Kidney tubule cell (primary cell): ENCODE results near the gene ENDOG.

ENCODE experiments used
- DNase-seq: peaks from one replicate; pipeline ENCODE4 v3.0.0-alpha.2; 2018; ENCODE audit warnings: low spot score

The ENDOG gene

DNA sequence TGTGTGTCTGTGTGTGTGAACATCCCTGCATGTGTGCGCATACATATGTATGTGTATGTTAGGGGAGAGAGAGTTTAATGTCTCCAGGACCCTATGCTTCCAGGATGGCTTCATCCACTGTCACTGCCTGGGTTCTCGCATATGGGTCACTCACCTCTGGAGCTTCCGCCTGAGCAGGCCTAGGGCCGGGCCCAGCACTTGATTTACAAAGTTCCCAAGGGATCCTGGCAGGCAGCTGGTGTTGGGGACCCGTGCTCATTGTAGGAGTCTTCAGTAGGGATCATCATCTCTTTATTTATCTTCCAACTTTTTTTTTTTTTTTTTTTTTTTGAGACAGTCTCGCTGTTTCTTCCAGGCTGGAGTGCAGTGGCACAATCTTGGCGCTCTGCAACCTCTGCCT lies 18.2 kb upstream of the ENDOG start:
- DNase-seq: no peak

DNA sequence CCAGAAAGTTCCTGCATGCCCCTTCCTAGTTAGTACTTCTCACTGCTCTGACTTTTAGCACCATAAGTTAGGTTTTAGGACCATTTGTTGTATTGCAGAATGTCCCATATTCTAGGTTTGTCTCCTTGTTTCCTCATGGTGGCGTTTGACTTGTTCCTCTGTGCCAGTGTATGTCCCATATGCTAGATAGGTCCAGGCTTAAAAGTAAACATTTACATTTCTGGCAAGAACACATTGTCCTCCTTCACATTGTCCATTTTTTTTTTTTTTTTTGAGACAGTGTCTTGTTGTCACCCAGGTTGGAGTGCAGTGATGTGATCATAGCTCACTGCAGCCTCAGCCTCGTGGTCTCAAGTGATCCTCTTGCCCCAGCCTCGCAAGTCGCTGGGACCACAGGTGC lies 15.8 kb upstream of the ENDOG start:
- no peak for DNase-seq

DNA sequence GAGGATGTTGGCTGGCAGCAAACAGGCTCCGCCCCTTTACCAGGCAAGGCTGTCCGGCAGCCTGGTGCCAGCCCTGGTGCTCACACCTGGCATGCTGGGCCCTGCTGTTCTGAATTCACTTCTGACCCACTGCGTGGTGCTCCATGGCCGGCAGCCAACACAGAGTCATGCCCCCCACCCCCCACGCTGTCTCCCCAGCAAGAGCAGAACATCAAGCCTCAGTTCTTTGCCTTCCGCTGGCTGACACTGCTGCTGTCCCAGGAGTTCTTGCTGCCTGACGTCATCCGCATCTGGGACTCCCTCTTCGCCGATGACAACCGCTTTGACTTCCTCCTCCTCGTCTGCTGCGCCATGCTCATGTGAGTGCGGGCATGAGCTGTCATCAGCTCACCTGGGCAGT lies 12.6 kb upstream of the ENDOG start:
- no peak for DNase-seq

DNA sequence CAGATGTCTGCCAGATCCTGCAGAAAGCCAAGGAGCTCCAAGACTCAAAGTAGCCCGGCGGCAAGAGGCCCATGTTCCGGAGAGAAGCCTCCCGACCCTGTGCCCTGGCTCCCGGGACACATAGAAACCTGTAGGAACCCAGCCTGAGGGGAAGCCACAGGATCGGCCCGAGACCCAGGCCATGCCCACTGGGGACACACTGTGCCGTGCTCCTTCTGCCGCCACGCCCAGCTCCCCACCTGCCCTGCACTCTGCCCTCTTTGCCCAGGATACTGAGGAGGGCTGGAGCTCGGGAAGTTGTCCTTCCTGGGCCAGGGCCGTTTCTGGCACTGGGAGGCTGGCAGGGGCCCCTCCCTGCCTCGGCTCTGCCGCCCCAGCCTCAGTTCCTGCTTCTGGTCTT lies 10.5 kb upstream of the ENDOG start:
- DNase-seq: no peak

DNA sequence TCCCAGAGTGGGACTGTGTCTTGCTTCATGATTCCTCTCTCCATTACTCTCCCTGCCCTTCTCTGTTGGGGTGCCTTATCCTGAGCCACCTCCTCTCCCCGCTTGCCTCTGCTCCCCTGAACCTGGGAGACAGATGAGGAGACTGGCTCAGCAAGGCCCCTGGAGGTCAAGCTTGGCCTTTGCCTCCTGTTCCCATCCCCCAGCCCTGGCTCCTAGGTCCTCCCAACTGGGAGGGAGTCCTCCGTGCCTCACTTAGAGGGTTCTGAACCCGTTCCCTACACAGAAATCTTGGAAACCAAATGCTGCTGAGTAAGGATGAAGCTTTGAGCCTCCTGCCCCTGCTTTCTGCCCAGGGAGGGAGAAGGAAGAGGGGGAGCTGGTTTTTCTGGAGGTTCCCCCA lies 9.8 kb upstream of the ENDOG start:
- DNase-seq: no peak

DNA sequence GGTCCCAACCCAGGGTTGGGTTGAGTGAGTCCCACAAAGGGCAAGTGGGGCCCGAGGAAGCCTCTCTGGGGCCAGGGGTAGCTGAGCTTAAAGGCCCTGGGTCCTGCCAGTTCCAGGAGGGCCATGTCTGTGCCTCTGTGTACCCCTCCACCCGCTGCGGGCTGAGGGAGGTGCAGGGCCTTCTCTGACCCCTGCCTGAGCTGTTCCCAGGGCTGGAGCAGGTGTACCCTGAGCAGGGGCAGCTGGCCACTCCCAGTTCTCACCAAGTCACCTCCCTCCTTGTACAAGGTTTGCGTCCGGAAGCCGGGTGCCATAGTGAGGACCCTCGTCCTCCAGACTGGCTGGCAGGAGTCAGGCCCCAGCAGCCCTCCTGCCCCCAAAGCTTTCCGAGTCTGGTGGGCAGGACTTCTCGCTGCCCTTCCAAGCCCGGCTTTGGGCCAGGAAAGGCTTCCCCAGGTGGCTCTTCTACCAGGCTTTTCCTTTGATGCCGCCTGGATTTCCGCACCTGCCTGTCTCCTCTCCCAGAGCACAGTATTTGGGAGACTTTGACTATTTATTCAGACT lies 9.2 kb upstream of the ENDOG start:
- no peak for DNase-seq

DNA sequence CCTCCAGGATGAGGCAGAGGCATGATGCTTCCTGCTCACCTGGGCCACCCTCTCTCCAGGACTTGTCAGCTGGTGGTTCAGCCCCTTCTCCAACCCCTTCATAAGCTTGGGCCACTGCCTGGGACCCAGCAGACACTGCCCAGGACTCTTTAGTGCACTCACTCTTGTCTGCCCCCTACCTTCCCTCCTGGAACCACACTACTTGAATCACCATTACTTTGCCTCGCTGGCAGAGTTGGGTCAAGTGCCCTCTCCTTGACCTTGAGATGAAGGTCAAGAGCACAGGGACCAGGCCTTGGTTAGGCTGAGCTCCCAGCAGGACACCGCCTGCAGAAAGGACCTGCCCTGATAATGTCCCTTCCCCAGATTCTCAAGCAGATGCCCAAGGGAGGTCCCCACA lies 8.5 kb upstream of the ENDOG start:
- no peak for DNase-seq

DNA sequence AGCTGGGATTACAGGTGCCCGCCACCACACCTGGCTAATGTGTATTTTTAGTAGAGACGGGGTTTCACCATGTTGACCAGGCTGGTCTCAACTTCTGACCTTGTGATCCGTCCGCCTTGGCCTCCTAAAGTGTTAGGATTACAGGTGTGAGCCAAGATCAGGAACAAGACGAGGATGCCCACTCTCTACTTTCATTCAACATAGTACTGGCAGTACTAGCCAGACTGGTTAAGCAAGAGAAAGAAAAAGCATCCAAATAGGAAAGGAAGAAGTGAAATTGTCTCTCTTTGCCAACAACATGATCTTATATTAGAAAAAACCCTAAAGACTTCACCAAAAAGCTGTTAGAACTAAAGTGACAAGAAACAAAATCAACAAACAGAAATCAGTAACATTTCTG lies 7.4 kb upstream of the ENDOG start:
- DNase-seq: no peak

DNA sequence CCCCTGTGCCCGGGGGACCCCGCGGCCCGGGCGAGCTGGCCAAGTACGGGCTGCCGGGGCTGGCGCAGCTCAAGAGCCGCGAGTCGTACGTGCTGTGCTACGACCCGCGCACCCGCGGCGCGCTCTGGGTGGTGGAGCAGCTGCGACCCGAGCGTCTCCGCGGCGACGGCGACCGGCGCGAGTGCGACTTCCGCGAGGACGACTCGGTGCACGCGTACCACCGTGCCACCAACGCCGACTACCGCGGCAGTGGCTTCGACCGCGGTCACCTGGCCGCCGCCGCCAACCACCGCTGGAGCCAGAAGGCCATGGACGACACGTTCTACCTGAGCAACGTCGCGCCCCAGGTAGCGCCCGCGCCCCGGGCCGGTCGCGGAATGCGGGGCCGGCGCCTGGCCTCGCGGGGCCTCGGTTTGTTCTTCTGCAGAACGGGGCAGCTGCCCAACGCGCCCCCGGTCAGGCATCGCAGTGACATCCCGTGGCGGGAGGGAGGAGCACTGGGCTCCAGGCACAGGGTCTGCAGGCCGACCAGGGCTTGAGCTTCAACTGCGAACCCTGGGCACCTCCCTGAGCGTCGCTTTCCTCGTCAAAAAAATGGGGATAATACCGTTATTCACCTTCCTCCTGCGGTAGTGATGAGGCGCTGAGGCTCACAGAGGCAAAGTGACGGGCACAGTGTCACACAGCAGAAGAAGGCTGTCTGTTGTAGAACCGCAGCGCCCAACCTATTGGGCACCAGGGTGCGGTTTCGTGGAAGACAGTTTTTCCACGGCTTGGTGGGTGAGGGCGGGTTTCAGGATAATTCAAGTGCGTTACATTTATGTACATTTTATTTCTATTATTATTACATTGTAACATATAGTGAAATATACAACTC lies 777 bp downstream of the ENDOG start:
- DNase-seq: peak; percentile 48

DNA sequence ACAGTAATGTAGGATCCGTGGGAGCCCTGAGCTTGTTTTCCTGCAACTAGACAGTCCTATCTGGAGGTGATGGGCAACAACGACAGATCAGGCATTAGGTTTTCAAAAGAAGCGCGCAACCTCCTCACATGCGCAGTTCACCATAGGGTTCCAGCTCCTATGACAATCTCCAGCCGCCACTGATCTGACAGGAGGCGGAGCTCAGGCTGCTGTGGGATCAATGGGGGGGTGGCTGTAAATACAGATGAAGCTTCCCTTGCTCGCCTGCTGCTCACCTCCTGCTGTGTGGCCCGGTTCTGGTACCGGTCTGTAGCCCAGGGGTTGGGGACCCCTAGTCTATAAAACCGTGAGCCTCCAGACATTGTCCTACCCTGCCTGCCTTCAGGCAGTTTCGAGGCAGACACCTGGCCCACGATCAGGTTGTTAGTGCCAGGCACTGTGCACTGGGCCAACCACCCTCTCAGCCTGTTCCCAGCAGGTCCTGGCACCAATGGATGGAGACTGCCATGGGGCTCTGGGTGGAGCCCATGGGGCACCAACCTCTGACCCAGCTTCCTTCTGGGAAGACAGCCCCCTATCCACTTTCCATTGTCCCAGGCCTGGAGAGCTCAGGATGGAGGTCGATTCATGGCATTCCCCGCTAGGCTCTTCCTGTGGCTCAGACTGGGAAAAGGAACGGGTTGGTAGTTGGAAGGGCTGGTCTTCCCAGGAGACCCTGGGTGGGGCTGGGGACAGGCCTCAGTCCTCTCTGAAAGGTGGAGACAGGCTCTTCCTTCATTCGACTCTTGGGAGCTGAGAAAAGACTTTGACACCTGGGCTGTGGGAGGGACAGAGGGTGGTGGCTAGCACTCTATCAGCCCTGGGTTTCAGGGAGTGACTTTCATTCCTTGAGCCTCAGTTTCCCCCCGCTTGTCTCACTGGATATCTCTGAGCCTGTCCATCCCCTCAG lies 1.7 kb downstream of the ENDOG start:
- no peak for DNase-seq

DNA sequence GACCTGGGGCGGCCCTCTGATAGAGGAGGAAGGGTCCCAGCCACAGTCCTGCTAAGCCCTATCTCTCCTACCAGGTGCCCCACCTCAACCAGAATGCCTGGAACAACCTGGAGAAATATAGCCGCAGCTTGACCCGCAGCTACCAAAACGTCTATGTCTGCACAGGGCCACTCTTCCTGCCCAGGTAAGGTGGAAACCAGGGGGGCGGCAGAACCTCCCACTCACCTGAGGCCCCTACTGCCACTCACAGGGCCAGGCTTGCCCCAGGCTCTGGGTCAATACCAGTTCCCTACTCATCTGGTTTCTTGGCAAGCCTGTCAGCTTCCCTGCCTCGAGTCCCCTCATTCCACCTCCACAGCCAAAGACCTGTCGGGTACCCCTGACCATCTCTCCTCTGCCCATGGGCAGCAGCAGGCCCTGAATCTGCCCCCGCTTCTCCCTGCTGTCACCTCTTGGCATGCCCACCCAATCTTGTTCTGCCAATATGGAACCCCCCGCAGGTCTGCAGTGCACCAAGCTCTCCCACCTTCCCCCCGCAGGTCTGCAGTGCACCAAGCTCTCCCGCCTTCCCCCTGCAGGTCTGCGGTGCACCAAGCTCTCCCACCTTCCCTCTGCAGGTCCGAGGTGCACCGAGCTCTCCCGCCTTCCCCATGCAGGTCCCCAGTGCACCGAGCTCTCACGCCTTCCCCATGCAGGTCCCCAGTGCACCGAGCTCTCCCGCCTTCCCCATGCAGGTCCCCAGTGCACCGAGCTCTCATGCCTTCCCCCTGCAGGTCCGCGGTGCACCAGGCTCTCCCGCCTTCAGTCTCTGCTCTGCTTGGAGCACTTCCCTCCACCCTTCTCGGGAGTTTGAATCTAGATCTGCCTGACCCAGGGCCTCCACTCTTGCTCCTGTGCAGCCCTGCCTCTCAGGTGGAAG lies 2.6 kb downstream of the ENDOG start:
- DNase-seq: no peak

DNA sequence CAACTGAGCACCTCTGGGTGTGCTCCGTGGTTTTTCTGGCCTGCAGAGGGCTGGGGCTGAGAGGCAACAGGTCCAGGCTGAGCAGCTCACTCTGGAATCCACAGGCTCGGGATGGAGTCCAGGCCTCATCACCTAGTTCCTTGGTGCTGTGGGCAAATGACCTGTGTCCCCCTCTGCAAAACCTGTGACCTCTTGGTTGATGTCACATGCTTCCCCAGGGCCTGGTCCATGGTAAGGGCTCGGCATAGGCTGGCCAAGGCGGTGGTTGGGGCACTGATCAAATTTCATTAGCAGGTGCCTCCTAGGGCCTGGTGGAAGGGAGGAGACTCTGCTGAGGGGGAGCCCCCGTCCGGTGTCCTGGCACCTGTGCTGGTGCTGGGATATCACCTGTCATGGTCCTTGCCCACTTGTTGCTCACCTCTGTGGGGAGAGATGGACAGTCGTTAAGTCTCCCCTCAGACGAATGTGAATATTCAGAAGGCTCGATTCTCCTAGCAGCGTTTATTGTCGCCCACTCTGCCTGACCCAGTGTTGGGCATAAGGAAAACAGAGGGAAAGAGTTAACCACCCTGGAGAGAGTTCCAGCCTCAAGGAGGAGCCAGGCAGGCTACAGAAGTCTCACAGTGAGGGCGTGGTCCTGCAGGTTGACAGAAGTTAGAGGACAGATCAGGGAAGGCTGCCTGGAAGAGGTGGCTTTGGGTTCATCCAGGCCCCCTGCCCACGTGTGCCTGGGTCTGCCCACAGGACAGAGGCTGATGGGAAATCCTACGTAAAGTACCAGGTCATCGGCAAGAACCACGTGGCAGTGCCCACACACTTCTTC lies 3.5 kb downstream of the ENDOG start:
- DNase-seq: no peak

DNA sequence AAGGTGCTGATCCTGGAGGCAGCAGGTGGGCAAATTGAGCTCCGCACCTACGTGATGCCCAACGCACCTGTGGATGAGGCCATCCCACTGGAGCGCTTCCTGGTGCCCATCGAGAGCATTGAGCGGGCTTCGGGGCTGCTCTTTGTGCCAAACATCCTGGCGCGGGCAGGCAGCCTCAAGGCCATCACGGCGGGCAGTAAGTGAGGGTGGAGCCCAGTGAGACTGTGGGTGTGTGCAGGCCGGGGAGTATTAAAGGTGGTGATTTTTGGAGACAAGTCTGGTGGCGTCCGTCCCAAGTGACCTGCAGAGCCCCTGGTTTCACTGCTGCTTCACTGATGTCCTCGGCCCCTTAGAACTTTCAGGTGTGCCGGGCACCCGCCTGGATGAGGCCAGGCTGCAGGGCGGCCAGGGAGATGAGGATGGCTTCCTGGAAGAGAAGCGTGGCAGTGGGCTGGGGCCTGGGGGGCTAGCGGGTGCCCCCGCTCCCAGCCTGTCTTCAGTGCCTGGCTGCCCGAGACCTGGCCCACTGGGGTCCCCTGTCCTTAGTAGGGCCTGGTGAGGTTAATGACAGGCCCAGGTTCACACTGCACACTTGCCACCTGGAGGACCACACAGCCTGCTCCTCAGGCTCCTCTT lies 4.2 kb downstream of the ENDOG start:
- no peak for DNase-seq

DNA sequence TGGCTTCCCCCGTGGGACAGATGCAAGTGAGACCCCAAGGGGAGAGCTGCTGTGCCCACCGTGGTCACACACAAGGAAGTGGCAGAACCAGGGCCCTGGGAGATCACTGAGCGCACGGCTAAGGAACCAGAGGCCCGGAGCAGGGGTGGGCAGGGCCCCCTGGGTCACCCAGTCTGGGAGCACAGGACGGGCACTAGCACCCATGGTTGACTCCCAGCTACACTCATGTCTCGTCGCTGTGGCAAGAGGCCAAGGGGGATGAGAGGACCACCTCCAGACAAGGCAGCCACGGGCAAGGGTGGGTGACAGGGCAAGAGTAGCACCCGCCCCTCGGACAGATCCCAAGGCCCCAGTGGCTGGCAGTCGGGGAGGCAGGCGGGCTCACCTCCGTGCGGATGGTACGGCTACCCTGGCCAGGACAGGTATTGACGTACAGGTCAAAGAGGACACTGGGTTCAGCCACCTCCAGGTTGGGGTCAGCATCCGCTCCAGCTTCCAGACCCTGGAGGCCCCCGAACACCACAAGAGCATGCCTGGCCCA lies 5.1 kb downstream of the ENDOG start:
- no peak for DNase-seq

DNA sequence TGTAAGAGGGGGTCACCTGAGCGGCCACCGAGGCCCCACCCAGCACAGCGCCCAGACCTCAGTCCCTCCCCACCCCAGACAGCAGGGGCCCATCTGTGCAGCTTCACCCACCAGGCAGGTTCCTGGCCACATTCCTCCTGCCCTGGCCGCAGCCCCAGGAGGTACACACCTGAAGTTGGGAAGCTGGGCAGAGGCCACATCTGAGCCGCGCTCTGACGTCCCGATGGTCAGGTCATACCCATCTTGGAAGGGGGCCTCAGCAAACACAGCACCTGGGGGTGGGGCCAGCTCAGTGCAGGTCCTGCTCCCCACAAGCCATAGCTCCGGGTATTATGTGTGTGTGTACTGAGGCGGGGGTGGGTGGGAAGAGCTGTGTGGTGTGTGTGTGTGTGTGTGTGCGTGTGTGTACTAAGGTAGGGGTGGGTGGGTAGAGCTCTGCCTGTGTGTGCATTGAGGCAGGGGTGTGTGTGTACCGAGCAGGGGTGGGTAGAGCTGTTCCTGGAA lies 5.7 kb downstream of the ENDOG start:
- DNase-seq: no peak

DNA sequence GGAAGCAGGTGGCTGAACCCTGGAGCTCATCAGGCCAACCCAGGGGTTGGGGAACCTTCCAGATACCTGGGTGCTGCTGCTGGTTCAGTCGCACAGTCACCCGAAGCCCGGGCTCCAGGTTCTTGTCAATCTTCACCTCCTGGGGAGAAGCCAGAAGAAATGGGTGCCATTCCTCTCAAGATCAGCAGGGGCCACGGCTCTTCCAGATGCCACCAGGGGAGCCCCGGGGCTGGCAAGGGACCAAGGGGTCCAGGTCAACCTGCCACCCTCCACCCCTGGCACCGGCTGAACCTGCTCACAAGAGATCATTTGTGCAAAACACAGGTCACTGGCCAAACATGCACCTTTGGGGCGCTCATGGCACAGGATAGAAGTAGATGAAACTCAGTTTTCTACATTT lies 6.6 kb downstream of the ENDOG start:
- no peak for DNase-seq

DNA sequence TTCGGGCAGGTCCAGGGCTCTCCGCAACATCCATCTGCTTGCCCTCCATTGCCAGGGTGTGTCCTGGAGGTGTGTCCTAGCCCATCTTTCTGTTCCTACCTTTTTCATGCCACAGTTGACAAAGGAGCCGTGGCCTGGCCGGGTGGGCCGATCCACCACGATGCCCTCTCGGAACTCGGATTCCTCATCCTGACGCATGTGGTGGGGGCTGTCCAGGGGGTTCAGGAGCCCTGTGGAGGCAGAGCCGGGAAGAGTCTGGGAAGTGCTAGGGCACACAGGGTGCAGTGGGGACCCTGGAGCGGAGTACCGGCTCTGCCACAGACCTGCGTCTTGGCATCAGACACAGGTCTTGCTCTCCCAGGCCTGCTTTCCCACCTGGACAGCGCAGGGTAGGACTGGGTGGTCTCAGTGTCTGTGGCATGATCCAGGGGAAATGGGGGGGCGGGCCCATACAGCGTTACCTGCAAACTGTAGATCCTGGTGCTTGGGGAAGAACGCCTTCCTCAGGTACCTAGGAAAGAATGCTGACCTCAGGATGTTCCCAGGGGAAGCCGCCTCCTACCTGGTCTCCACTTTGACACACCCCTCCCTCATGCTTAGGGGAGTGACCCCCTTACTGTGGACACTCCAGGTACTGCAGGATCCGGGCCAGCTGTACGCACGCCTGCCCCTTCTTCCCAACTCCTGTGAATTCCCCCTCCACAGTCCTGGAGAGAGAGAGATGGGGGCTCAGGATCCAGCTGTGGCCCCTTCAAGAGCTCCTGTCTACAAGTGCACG lies 7.8 kb downstream of the ENDOG start:
- DNase-seq: no peak

DNA sequence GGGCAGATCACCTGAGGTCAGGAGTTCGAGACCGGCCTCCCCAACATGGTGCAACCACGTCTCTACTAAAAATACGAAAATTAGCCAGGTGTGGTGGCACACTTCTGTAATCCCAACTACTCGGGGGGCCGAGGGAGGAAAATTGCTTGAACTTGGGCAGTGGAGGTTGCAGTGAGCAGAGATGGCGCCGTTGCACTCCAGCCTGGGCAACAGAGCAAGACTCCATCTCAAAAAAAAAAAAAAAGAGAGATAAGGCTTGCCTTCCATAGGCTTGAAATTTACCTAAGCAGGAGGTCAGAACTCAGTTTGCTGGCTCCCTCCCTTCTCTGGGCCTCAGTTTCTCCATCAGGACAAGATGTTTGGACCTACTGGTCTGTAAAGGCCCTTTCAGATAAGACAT lies 10.0 kb downstream of the ENDOG start:
- no peak for DNase-seq
